Smooth muscle cell (in vitro differentiated cells): ENCODE measurements around the gene CRIM1. TPM values are rescaled to one million over a fixed set of nuclear protein-coding genes. Genes with fewer than 3 reads are reported as not detected.
A peak's percentile ranks its signal among the peaks of the same experiment; 100 is the strongest.

Source experiments
- DNase-seq: peaks from one replicate; lab custom pipeline; 2025; ENCODE audit not compliant: unreplicated experiment; lab: John Stamatoyannopoulos, UW
- H2AFZ ChIP-seq: fragments of 200-600 bp; sonication (generic); 2 replicates; pipeline ENCODE4 v1.6.0; 2016; ENCODE audit warnings: antibody characterized with exemption, low read depth, mild to moderate bottlenecking
- H3F3A ChIP-seq: fragments of 200-600 bp; sonication (generic); 2 replicates; pipeline ENCODE4 v1.6.0; 2017; ENCODE audit warnings: antibody characterized with exemption, low read depth
- H3K27ac ChIP-seq: fragments of 200-600 bp; sonication (generic); 2 replicates; pipeline ENCODE4 v1.5.1; 2016; ENCODE audit warnings: low read depth, mild to moderate bottlenecking
- H3K27me3 ChIP-seq: fragments of 200-600 bp; sonication (generic); 2 replicates; pipeline ENCODE4 v1.6.1; 2016; ENCODE audit warnings: low read depth, mild to moderate bottlenecking
- H3K36me3 ChIP-seq: fragments of 200-600 bp; sonication (generic); 2 replicates; pipeline ENCODE4 v1.5.1; 2016; ENCODE audit warnings: low read depth
- H3K4me1 ChIP-seq: fragments of 200-600 bp; sonication (generic); 2 replicates; pipeline ENCODE4 v1.5.1; 2016; ENCODE audit warnings: low read depth
- H3K4me2 ChIP-seq: fragments of 200-600 bp; sonication (generic); 2 replicates; pipeline ENCODE4 v1.6.0; 2016; ENCODE audit warnings: mild to moderate bottlenecking
- H3K4me3 ChIP-seq: fragments of 200-600 bp; sonication (generic); 2 replicates; pipeline ENCODE4 v1.5.1; 2016; ENCODE audit warnings: mild to moderate bottlenecking
- H3K79me2 ChIP-seq: fragments of 200-600 bp; sonication (generic); 2 replicates; pipeline ENCODE4 v1.6.0; 2016; ENCODE audit warnings: low read depth, mild to moderate bottlenecking
- H3K9ac ChIP-seq: fragments of 200-600 bp; sonication (generic); 2 replicates; pipeline ENCODE4 v1.6.0; 2016; ENCODE audit warnings: low read depth
- H3K9me3 ChIP-seq: fragments of 200-600 bp; sonication (generic); replicated peaks from 2 replicates; pipeline ENCODE4 v1.5.1; 2016; ENCODE audit warnings: low read depth
- H4K20me1 ChIP-seq: fragments of 200-600 bp; sonication (generic); 2 replicates; pipeline ENCODE4 v1.6.0; 2016; ENCODE audit warnings: low read depth
- CTCF ChIP-seq: fragments of 200-600 bp; sonication (generic); IDR thresholded peaks from 2 replicates; pipeline ENCODE4 v1.5.1; 2017; ENCODE audit warnings: borderline replicate concordance, mild to moderate bottlenecking, antibody characterized with exemption; ENCODE audit not compliant: insufficient read depth, poor library complexity, severe bottlenecking
- WGBS: methylation state at CpG from one replicate; pipeline ENCODE4 v1.1.7; 2016; ENCODE audit warnings: low lambda C conversion rate; 5-methylcytosine and 5-hydroxymethylcytosine counted together
- polyA plus RNA-seq: library from polyadenylated mRNA; unstranded; fragments of >200 nt; fragmentation: Nextera tagmentation; extraction: Ambion mirVana; gene quantifications from 2 replicates; pipeline ENCODE4 v1.2.1, GENCODE V29; 2016
- total RNA-seq: library from RNA; depleted of rRNA; stranded (reverse); fragments of >200 nt; gene quantifications from 2 replicates; pipeline ENCODE4 v1.2.3, GENCODE V29; 2014

Gene CRIM1
- total and polyA plus RNA-seq, 2 experiments from 2014 or later = 10.1 to 28.0 TPM

- Histone ChIP-seq H3K27ac (no peak overlapping the region), H3K36me3 (no peaks in the 10 kb centered on the region), H3K4me3 (no peak overlapping the region), H3F3A (no peaks in the 10 kb centered on the region), H3K9me3 (no peaks in the 10 kb centered on the region), H3K4me2 (no peak overlapping the region), H3K4me1 (no peaks in the 10 kb centered on the region), H3K9ac (no peak overlapping the region), H4K20me1 (no peaks in the 10 kb centered on the region), H3K79me2 (no peaks in the 10 kb centered on the region), H2AFZ (no peak overlapping the region), H3K27me3 (no peaks in the 10 kb centered on the region)
- 76% methylated on average over 5 of the region's 5 CpGs for WGBS
- DNase-seq = no peak
- no peak for TF ChIP-seq CTCF
These were observed 20.0 kb upstream of the CRIM1 start for GRCh38 chr2:36335597-36335996.

- H3K9me3 ChIP-seq = no peaks in the 10 kb centered on the region
- H3K27me3 ChIP-seq = no peaks in the 10 kb centered on the region
- H3K79me2 ChIP-seq = no peaks in the 10 kb centered on the region
- TF ChIP-seq CTCF = no peak
- H3K4me2 ChIP-seq = no peak overlapping the region
- H3K4me1 ChIP-seq = no peaks in the 10 kb centered on the region
- H3K9ac ChIP-seq = no peak overlapping the region
- H3K36me3 ChIP-seq = no peaks in the 10 kb centered on the region
- no peak overlapping the region for H2AFZ ChIP-seq
- DNase-seq = no peak
- 97% methylated on average over 2 of the region's 2 CpGs for WGBS
- H3K27ac ChIP-seq = no peak overlapping the region
- no peaks in the 10 kb centered on the region for H4K20me1 ChIP-seq
- H3F3A ChIP-seq = no peaks in the 10 kb centered on the region
- H3K4me3 ChIP-seq = no peak overlapping the region
These were observed 19.3 kb upstream of the CRIM1 start for GRCh38 chr2:36336321-36336720.

- Histone ChIP-seq H3K36me3 (no peaks in the 10 kb centered on the region), H3K4me2 (no peak overlapping the region), H3K9ac (no peak overlapping the region), H3K27me3 (no peaks in the 10 kb centered on the region), H3K27ac (no peak overlapping the region), H3K4me1 (no peaks in the 10 kb centered on the region), H2AFZ (no peak overlapping the region), H3K79me2 (no peaks in the 10 kb centered on the region), H4K20me1 (no peaks in the 10 kb centered on the region), H3F3A (no peaks in the 10 kb centered on the region), H3K4me3 (no peak overlapping the region), H3K9me3 (no peaks in the 10 kb centered on the region)
- no peak for DNase-seq
- TF ChIP-seq CTCF = no peak
These were observed 18.2 kb upstream of the CRIM1 start for GRCh38 chr2:36337354-36337753.

GRCh38 chr2:36338124-36338826 lies 17.3 kb upstream of the CRIM1 start:
- Histone ChIP-seq H3K27me3 (no peaks in the 10 kb centered on the region), H3K4me1 (no peaks in the 10 kb centered on the region), H3K4me2 (peak overlapping the region; percentile 32), H3K4me3 (no peak overlapping the region), H3F3A (no peaks in the 10 kb centered on the region), H3K27ac (no peak overlapping the region), H3K9ac (no peak overlapping the region), H3K79me2 (no peaks in the 10 kb centered on the region), H3K9me3 (no peaks in the 10 kb centered on the region), H4K20me1 (no peaks in the 10 kb centered on the region), H3K36me3 (no peaks in the 10 kb centered on the region), H2AFZ (no peak overlapping the region)
- WGBS = 47% methylated on average over 3 of the region's 3 CpGs
- DNase-seq = no peak
- TF ChIP-seq CTCF = no peak
